NB4 (cell line): ENCODE measurements around the gene YIPF3.
A peak's percentile ranks its signal among the peaks of the same experiment; 100 is the strongest.

ENCODE experiments used
- MYC ChIP-seq: IDR thresholded peaks from 2 replicates; pipeline ENCODE4 v1.6.1; 2011; ENCODE audit warnings: low read depth, low read length
- POLR2A ChIP-seq: IDR thresholded peaks from 2 replicates; pipeline ENCODE4 v1.6.1; 2011; ENCODE audit warnings: mild to moderate bottlenecking; ENCODE audit not compliant: insufficient read length; ENCODE audit errors: extremely low read depth
- TF ChIP-seq, protein P1 (sequence below): IDR thresholded peaks from one replicate; pipeline ENCODE4 v1.5.1; 2012; ENCODE audit warnings: low read depth, low read length

DNA sequence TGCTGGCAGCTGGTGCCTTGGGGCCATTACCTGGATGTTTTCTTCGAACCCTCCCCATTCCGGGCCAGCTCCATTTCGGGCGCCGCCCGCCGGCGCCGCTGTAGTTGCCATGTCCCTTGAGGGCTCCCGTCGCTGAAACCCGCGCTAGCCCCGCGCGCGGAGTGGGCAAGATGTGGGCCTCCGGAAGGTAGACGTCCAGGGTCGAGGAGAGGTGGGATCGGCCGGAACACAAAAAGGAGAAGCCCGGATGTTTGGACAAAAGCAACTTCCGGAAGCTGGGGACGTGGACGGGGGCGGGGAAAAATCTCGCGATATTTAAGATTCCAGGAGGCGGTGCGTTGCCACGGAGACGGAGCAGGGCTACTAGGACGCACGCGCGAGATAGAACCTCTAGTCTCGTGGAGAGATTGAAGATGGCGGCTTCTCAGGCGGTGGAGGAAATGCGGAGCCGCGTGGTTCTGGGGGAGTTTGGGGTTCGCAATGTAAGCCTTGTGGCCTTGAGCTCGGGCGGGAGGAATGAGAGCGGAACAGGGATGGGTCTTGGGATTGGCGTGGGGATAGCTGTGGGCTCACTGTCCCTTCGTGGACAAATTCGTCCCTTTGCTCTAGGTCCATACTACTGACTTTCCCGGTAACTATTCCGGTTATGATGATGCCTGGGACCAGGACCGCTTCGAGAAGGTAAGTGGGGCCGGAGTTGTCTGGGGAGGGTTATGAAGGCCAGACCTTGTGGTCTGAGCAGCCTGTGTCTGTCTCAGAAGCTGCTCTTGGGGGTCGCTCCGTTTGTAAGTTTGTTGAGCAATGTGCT is at the start of gene YIPF3, which contains the start of gene POLR1C:
- TF ChIP-seq, protein P1, sequence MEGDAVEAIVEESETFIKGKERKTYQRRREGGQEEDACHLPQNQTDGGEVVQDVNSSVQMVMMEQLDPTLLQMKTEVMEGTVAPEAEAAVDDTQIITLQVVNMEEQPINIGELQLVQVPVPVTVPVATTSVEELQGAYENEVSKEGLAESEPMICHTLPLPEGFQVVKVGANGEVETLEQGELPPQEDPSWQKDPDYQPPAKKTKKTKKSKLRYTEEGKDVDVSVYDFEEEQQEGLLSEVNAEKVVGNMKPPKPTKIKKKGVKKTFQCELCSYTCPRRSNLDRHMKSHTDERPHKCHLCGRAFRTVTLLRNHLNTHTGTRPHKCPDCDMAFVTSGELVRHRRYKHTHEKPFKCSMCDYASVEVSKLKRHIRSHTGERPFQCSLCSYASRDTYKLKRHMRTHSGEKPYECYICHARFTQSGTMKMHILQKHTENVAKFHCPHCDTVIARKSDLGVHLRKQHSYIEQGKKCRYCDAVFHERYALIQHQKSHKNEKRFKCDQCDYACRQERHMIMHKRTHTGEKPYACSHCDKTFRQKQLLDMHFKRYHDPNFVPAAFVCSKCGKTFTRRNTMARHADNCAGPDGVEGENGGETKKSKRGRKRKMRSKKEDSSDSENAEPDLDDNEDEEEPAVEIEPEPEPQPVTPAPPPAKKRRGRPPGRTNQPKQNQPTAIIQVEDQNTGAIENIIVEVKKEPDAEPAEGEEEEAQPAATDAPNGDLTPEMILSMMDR = no peak
- peak; percentile 98 for TF ChIP-seq MYC
- peak; percentile 95 for TF ChIP-seq POLR2A
